ENCODE measurements around the gene KIF4A.

DNA sequence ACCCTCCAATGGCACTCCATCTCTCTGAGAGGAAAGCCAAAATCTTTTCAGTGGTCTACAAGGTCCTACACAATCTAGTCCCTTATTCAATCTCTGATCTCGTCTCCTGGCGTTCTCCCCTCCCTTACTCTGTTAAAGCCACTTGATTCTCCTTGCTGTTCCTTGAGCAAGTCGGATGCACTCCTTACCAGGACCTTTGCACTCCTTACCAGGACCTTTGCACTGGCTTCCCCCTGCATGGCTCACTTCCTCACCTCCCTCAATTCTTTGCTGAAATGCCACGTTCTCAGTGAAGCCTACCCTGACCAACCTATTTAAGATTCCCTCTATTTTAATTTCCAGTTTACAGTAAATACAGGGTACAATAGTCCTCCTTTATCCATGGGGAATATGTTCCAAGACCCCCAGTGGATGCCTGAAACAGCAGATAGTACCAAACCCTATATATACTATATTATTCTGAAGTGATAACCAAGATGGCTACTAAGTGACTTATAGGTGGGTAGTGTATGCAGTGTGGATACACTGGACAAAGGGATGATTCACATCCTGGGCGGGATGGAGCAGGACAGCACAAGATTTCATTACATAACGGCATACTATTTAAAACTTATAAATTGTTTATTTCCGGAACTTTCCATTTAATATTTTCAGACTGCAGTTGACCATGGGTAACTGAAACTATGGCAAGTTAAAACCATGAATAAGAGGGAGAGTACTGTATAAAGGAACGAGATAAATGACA is 148.2 kb downstream of the KIF4A start:
- TF ChIP-seq, protein P1, sequence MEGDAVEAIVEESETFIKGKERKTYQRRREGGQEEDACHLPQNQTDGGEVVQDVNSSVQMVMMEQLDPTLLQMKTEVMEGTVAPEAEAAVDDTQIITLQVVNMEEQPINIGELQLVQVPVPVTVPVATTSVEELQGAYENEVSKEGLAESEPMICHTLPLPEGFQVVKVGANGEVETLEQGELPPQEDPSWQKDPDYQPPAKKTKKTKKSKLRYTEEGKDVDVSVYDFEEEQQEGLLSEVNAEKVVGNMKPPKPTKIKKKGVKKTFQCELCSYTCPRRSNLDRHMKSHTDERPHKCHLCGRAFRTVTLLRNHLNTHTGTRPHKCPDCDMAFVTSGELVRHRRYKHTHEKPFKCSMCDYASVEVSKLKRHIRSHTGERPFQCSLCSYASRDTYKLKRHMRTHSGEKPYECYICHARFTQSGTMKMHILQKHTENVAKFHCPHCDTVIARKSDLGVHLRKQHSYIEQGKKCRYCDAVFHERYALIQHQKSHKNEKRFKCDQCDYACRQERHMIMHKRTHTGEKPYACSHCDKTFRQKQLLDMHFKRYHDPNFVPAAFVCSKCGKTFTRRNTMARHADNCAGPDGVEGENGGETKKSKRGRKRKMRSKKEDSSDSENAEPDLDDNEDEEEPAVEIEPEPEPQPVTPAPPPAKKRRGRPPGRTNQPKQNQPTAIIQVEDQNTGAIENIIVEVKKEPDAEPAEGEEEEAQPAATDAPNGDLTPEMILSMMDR (IDR thresholded peaks at IDR 0.05; ENCODE audit: low read depth, low read length), result no peak
- TF ChIP-seq EZH2phosphoT487 (IDR thresholded peaks at IDR 0.05; ENCODE audit: low read depth), result no peak
